K562 (cell line): ENCODE measurements around the gene LCLAT1. TPM values are rescaled to one million over a fixed set of nuclear protein-coding genes. Genes with fewer than 3 reads are reported as not detected.

Experiments
- ATAC-seq: fragments of 200-7000 bp; cut with Tn5 transposase; 3 replicates; pipeline ENCODE4 v1.9.1; 2020; ENCODE audit warnings: moderate library complexity
- BruUV-seq: library from RNA; stranded (reverse); fragments of 400-500 nt; replicated peaks from 2 replicates; lab custom pipeline; 2021; lab: Mats Ljungman, UMichigan
- CTCF ChIA-PET: fragments of 300-600 bp; formaldehyde crosslinking; extraction: SDS; loops from one replicate; lab custom pipeline; 2021; ENCODE audit warnings: low intra/inter-chr PET ratio; lab: Yijun Ruan, JAX
- POLR2A ChIA-PET: fragments of 300-600, 350-650 bp; sonication (Branson Sonifier 250); formaldehyde crosslinking; extraction: SDS; loops from one replicate; lab custom pipeline; 2021; ENCODE audit warnings: antibody characterized with exemption, inconsistent platforms; lab: Yijun Ruan, JAX
- DNase-seq, 4 experiments: peaks; one replicate each; pipeline versions ENCODE4 v3.0.0 to v3.0.0-alpha.2; 2011 to 2018; ENCODE audit warnings: low spot score in 3 of 4, mixed read lengths in 3 of 4; ENCODE audit errors: extremely low read depth in 1 of 4
- FAIRE-seq: peaks from 2 replicates; lab custom pipeline; 2011; peaks lifted over from hg19 to GRCh38; lab: Jason Lieb, UNC
- H2AFZ ChIP-seq: 2 replicates; pipeline ENCODE4 v1.6.0; 2011; ENCODE audit warnings: low read depth, low read length, control low read depth, inconsistent platforms
- H3K27ac ChIP-seq: fragments of 200-600 bp; 3 replicates; pipeline ENCODE4 v1.8.0; 2011; ENCODE audit warnings: low read depth, mild to moderate bottlenecking, control low read depth, inconsistent platforms, low read length, moderate library complexity, mixed read lengths; ENCODE audit errors: extremely low read depth
- H3K27me3 ChIP-seq, 2 experiments: fragments of 300-600 bp in 1 of 2; 2 replicates in 1 of 2; 3 replicates in 1 of 2; pipeline versions ENCODE4 v1.6.0 to v1.8.0; 2011; ENCODE audit warnings: inconsistent platforms in 2 of 2, low read length in 2 of 2, mild to moderate bottlenecking in 1 of 2, mixed read lengths in 1 of 2, moderate library complexity in 1 of 2; ENCODE audit not compliant: control insufficient read depth in 2 of 2, insufficient read depth in 2 of 2
- H3K36me3 ChIP-seq: fragments of 300-600 bp; 3 replicates; pipeline ENCODE4 v1.8.0; 2011; ENCODE audit warnings: mild to moderate bottlenecking, low read length, inconsistent platforms; ENCODE audit not compliant: control insufficient read depth, insufficient read depth
- H3K4me1 ChIP-seq, 2 experiments: fragments of 200-600 bp in 1 of 2; replicated peaks in 1 of 2; 2 replicates in 1 of 2; 3 replicates in 1 of 2; pipeline versions ENCODE4 v1.5.1 to v1.8.0; 2011; ENCODE audit warnings: inconsistent platforms in 2 of 2, low read length in 2 of 2, mild to moderate bottlenecking in 1 of 2, mixed read lengths in 1 of 2, moderate library complexity in 1 of 2; ENCODE audit not compliant: control insufficient read depth in 2 of 2, insufficient read depth in 2 of 2
- H3K4me2 ChIP-seq: 2 replicates; pipeline ENCODE4 v1.6.1; 2011; ENCODE audit warnings: low read length, control low read depth, inconsistent platforms, mixed read lengths; ENCODE audit not compliant: insufficient read depth
- H3K4me3 ChIP-seq: fragments of 200-600 bp; sonication (generic), shearing (Covaris generic); 2 replicates; pipeline ENCODE4 v1.5.1; 2016; ENCODE audit warnings: control low read depth, inconsistent platforms
- H3K79me2 ChIP-seq: fragments of 200-600 bp; 3 replicates; pipeline ENCODE4 v1.8.0; 2011; ENCODE audit warnings: low read length, inconsistent platforms; ENCODE audit not compliant: control insufficient read depth, insufficient read depth
- H3K9ac ChIP-seq, 2 experiments: 2 replicates each; pipeline versions ENCODE4 v1.6.0 to v1.6.1; 2011; ENCODE audit warnings: low read depth in 2 of 2, low read length in 2 of 2, control low read depth in 1 of 2, inconsistent platforms in 1 of 2, mild to moderate bottlenecking in 1 of 2, mixed read lengths in 1 of 2; ENCODE audit not compliant: insufficient read depth in 1 of 2
- H3K9me1 ChIP-seq: one replicate; pipeline ENCODE4 v1.6.0; 2011; ENCODE audit warnings: inconsistent platforms, mild to moderate bottlenecking, low read length, moderate library complexity; ENCODE audit not compliant: control insufficient read depth, insufficient read depth
- H3K9me3 ChIP-seq: replicated peaks from 2 replicates; pipeline ENCODE4 v1.5.1; 2011; ENCODE audit warnings: low read depth, low read length, inconsistent platforms; ENCODE audit not compliant: control insufficient read depth, insufficient read depth
- H4K20me1 ChIP-seq: replicated peaks from 2 replicates; pipeline ENCODE4 v1.6.1; 2011; ENCODE audit warnings: low read length, inconsistent platforms, mixed read lengths; ENCODE audit not compliant: control insufficient read depth, insufficient read depth
- CBFA2T3 ChIP-seq: fragments of 450-650 bp; IDR thresholded peaks from 2 replicates; pipeline ENCODE4 v1.6.1; 2017
- DIDO1 ChIP-seq: fragments of 450-650 bp; IDR thresholded peaks from 2 replicates; pipeline ENCODE4 v1.6.1; 2016; ENCODE audit warnings: low read depth, missing biosample characterization, missing genetic modification characterization
- OTX1 ChIP-seq: fragments of 450-650 bp; formaldehyde crosslinking; IDR thresholded peaks from 2 replicates; pipeline ENCODE4 v1.4.0; 2022; ENCODE audit warnings: mild to moderate bottlenecking
- SREBF1 ChIP-seq: fragments of 150-350 bp; IDR thresholded peaks from 2 replicates; pipeline ENCODE4 v1.6.1; 2014; ENCODE audit warnings: antibody characterized with exemption, low read depth, low read length, borderline replicate concordance
- WGBS: fragments of 100-300 bp; shearing (Covaris generic); methylation state at CpG from one replicate; pipeline ENCODE4 v1.1.6; 2016; ENCODE audit warnings: low coverage, mixed read lengths; ENCODE audit not compliant: insufficient coverage; ENCODE audit errors: missing lambda C conversion rate; 5-methylcytosine and 5-hydroxymethylcytosine counted together
- in situ Hi-C: fragments of 300-500 bp; cut with MboI; formaldehyde crosslinking; loops from 4 replicates; pipeline ENCODE4 v1.15.0; 2018; ENCODE audit warnings: inconsistent platforms, mixed read lengths
- intact Hi-C: fragments of 100-400 bp; cut with micrococcal nuclease; formaldehyde crosslinking; loops from 2 replicates; pipeline ENCODE4 v1.14.2; 2022
- polyA plus RNA-seq, 8 experiments: library from polyadenylated mRNA; depleted of rRNA in 4 of 8; stranded (reverse) in 5 of 8; unstranded in 3 of 8; fragments of >200 nt; fragmentation: Nextera tagmentation in 2 of 8; fragmentation: Illumina TruSeq in 1 of 8; extraction: Ambion mirVana in 2 of 8; extraction: Trizol in 1 of 8; gene quantifications; 2 replicates each; pipeline versions ENCODE4 v1.2.1 to v1.2.3, GENCODE V29; 2011 to 2014; ENCODE audit warnings: inconsistent platforms in 1 of 8, missing spikeins in 1 of 8
- total RNA-seq, 7 experiments: library from RNA; depleted of rRNA in 6 of 7; stranded (reverse); fragments of >200 nt in 6 of 7; fragmentation: Illumina TruSeq in 2 of 7; extraction: Trizol in 2 of 7; gene quantifications; 2 replicates each; pipeline versions ENCODE4 v1.2.1 to v1.2.3, GENCODE V29; 2011 to 2021; ENCODE audit warnings: low replicate concordance in 1 of 7
- TF ChIP-seq, protein P1 (sequence below): sonication (generic); formaldehyde crosslinking; IDR thresholded peaks from 2 replicates; pipeline ENCODE4 v1.8.1; 2023; ENCODE audit warnings: mild to moderate bottlenecking, missing genetic modification reagents, moderate library complexity

Gene LCLAT1
- total and polyA plus RNA-seq, 9 of the 15 experiments (the other 6 are each of a cell fraction or from before 2014, with no cell fraction given), result 8.9 to 63.3 (median 25.4) TPM

DNA sequence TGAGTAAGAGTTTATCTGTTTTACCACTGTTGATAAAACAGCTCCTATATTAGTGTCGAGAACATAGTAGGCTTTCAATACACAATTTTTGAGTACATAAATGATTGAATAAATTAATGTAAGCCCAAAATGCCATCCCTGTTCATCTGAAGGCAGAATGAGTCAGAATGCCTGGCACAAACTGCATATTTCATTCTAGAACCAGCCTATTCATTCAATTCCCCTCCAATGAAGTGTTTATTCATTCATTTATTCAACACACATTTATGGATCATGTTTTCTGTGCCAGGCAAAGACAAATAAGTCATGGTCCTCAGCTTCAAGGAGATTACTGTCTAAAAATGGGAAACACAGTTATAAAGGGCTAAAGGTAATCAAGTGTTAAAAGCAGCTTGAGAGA is 22.8 kb upstream of the LCLAT1 start (continued):
- TF ChIP-seq SREBF1 (no peak), OTX1 (no peak)

DNA sequence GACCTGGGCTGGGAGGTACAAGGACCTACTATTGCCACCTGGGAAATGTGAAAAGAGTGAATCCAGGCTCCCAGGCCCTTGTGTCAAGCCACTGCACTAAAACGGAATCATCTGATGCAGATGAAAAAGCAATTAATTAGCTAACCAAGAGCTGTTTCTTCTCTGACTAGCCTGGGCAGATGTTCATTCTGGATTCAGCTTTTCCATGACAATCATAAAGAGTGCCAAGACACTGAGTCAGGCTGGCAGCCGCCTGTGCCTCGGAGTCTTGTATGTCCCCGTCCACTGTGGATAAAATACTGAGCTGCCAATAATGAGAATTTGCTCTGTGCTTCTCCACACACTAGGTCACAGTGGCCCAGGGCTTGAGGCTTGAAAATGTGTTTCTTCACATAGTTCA is 21.7 kb upstream of the LCLAT1 start:
- WGBS, result 62% methylated on average over 4 of the region's 4 CpGs
- ATAC-seq (no peak), DNase-seq (no peak), FAIRE-seq (no peak)
- in situ Hi-C loops (no loop called here), intact Hi-C loops (no loop called here)
- ChIA-PET CTCF (no interaction called here), POLR2A (interaction anchor here (1.1 kb wide), 1 partner anchor 9 kb away, joined by 3 read pairs; no protein-coding TSS in a partner anchor)
- Histone ChIP-seq H3K27ac (no peak overlapping the region), H3K4me2 (no peak overlapping the region), H4K20me1 (no peaks in the 10 kb centered on the region), H3K4me1 (peaks cover 0 to 17% of the 10 kb centered on the region in 2 experiments; a peak in 2 of 5 replicates), H3K9ac (no peak overlapping the region), H3K9me1 (no peaks in the 10 kb centered on the region), H2AFZ (no peak overlapping the region), H3K27me3 (no peaks in the 10 kb centered on the region), H3K9me3 (no peaks in the 10 kb centered on the region), H3K36me3 (no peaks in the 10 kb centered on the region), H3K4me3 (no peak overlapping the region), H3K79me2 (no peaks in the 10 kb centered on the region)
- no TSS peak for BruUV-seq
- no peak for TF ChIP-seq DIDO1 (tag)
- no peak for TF ChIP-seq CBFA2T3
- TF ChIP-seq, protein P1, sequence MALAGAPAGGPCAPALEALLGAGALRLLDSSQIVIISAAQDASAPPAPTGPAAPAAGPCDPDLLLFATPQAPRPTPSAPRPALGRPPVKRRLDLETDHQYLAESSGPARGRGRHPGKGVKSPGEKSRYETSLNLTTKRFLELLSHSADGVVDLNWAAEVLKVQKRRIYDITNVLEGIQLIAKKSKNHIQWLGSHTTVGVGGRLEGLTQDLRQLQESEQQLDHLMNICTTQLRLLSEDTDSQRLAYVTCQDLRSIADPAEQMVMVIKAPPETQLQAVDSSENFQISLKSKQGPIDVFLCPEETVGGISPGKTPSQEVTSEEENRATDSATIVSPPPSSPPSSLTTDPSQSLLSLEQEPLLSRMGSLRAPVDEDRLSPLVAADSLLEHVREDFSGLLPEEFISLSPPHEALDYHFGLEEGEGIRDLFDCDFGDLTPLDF (CRISPR knock-in tag), result no peak
